Trophoblast cell (in vitro differentiated cells and primary cell): ENCODE measurements around the gene SREBF1.
A peak's percentile ranks its signal among the peaks of the same experiment; 100 is the strongest.

ENCODE experiments used
- DNase-seq, 2 donors: peaks; one replicate each; pipeline ENCODE4 v3.0.0-alpha.2; 2016
- H2AFZ ChIP-seq: 2 replicates; pipeline ENCODE4 v1.6.1; 2013; ENCODE audit warnings: low read length, moderate library complexity, mild to moderate bottlenecking; ENCODE audit not compliant: insufficient read depth, poor library complexity
- H2AK5ac ChIP-seq: 2 replicates; pipeline ENCODE4 v1.6.1; 2013; ENCODE audit warnings: mild to moderate bottlenecking, low read length
- H2BK120ac ChIP-seq: 2 replicates; pipeline ENCODE4 v1.6.1; 2013; ENCODE audit warnings: low read length, mild to moderate bottlenecking, moderate library complexity; ENCODE audit not compliant: insufficient read depth, poor library complexity
- H2BK12ac ChIP-seq: 2 replicates; pipeline ENCODE4 v1.6.1; 2013; ENCODE audit warnings: mild to moderate bottlenecking, low read length, moderate library complexity
- H2BK5ac ChIP-seq: 2 replicates; pipeline ENCODE4 v1.6.1; 2013; ENCODE audit warnings: low read length, low read depth, moderate library complexity, mild to moderate bottlenecking; ENCODE audit not compliant: poor library complexity
- H3K14ac ChIP-seq: 2 replicates; pipeline ENCODE4 v1.6.1; 2013; ENCODE audit warnings: mild to moderate bottlenecking, low read length
- H3K18ac ChIP-seq: 2 replicates; pipeline ENCODE4 v1.6.1; 2013; ENCODE audit warnings: mild to moderate bottlenecking, low read length
- H3K23ac ChIP-seq: 2 replicates; pipeline ENCODE4 v1.6.1; 2013; ENCODE audit warnings: low read length
- H3K27ac ChIP-seq: 2 replicates; pipeline ENCODE4 v1.5.1; 2013; ENCODE audit warnings: low read depth, mild to moderate bottlenecking, inconsistent platforms, low read length, moderate library complexity
- H3K27me3 ChIP-seq: 2 replicates; pipeline ENCODE4 v1.6.1; 2013; ENCODE audit warnings: inconsistent platforms, mild to moderate bottlenecking, low read length, moderate library complexity; ENCODE audit not compliant: insufficient read depth
- H3K36me3 ChIP-seq, 2 experiments: 1 replicate in 1 of 2; 2 replicates in 1 of 2; pipeline ENCODE4 v1.6.1; 2013; ENCODE audit warnings: low read length in 2 of 2, mild to moderate bottlenecking in 2 of 2, moderate library complexity in 1 of 2; ENCODE audit not compliant: insufficient read depth in 2 of 2, control insufficient read depth in 1 of 2
- H3K4ac ChIP-seq: 2 replicates; pipeline ENCODE4 v1.6.1; 2013; ENCODE audit warnings: low read depth, mild to moderate bottlenecking, low read length, moderate library complexity
- H3K4me1 ChIP-seq, 2 experiments: 1 replicate in 1 of 2; 2 replicates in 1 of 2; pipeline ENCODE4 v1.6.1; 2013; ENCODE audit warnings: low read length in 2 of 2, mild to moderate bottlenecking in 2 of 2, moderate library complexity in 1 of 2; ENCODE audit not compliant: insufficient read depth in 2 of 2, control insufficient read depth in 1 of 2
- H3K4me2 ChIP-seq: 2 replicates; pipeline ENCODE4 v1.6.1; 2013; ENCODE audit warnings: inconsistent platforms, mild to moderate bottlenecking, low read length, moderate library complexity
- H3K4me3 ChIP-seq: 2 replicates; pipeline ENCODE4 v1.5.1; 2013; ENCODE audit warnings: mild to moderate bottlenecking, low read depth, low read length, inconsistent platforms
- H3K79me1 ChIP-seq: one replicate; pipeline ENCODE4 v1.6.1; 2013; ENCODE audit warnings: low read length
- H3K79me2 ChIP-seq: 2 replicates; pipeline ENCODE4 v1.6.1; 2013; ENCODE audit warnings: low read length, mild to moderate bottlenecking; ENCODE audit not compliant: control insufficient read depth, insufficient read depth, poor library complexity
- H3K9ac ChIP-seq: 2 replicates; pipeline ENCODE4 v1.6.1; 2013; ENCODE audit warnings: mild to moderate bottlenecking, low read length
- H3K9me3 ChIP-seq: 2 replicates; pipeline ENCODE4 v1.6.1; 2013; ENCODE audit warnings: low read depth, mild to moderate bottlenecking, control low read depth, inconsistent platforms, low read length; ENCODE audit not compliant: insufficient read depth
- H4K12ac ChIP-seq: 2 replicates; pipeline ENCODE4 v1.6.1; 2013; ENCODE audit warnings: low read depth, mild to moderate bottlenecking, low read length, moderate library complexity
- H4K8ac ChIP-seq: 2 replicates; pipeline ENCODE4 v1.6.1; 2013; ENCODE audit warnings: low read depth, mild to moderate bottlenecking, low read length, moderate library complexity
- H4K91ac ChIP-seq: one replicate; pipeline ENCODE4 v1.6.1; 2013; ENCODE audit warnings: low read depth, mild to moderate bottlenecking, low read length, moderate library complexity
- WGBS: extraction: QIAGEN DNeasy Blood & Tissue Kit; methylation state at CpG from one replicate; pipeline ENCODE4 v1.1.7; 2013; ENCODE audit warnings: missing lambda C conversion rate; ENCODE audit not compliant: insufficient read length, insufficient coverage; ENCODE audit errors: extremely low coverage; 5-methylcytosine and 5-hydroxymethylcytosine counted together

SREBF1 gene

DNA sequence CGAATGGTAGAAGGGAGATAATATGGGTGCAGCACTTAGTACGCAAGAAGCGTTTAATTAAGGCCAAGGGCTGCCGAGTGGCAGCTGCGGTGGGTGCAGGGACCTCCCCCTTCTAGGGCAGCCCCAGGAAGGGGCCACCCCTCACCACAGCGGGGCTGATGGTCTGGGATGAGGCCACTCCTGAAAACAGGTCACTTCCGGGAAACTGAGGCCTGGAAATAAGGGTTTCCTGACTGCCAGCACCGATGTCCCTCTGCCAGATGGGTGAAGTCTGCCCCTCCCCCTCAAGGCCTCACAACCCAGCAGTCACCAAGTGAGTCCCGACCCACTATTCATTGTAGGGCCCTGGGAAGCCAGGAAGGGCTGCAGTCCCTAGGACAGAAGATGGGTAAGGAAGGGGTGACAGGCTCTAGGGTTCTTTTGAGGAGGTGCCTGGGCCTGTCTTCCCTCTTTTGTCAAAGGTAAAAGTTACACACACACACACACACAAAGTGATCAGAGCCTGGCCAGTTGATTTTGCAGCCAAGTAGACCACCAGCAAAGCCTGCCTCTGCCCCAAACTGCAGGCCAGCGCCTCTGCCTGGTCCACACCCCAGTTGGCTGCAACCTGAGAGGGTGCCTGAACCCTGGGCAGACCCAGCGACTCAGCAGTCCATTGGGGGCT lies 12.5 kb downstream of the SREBF1 start:
- H3K18ac ChIP-seq: peak overlapping the region; percentile 79
- no peak overlapping the region for H3K23ac ChIP-seq
- peak overlapping the region; percentile 80 for H3K27ac ChIP-seq
- H2BK12ac ChIP-seq: peak overlapping the region; percentile 93
- peaks cover 33 to 37% of the 10 kb centered on the region in 2 experiments for H3K36me3 ChIP-seq
- peaks cover 38 to 56% of the 10 kb centered on the region in 2 experiments for H3K4me1 ChIP-seq
- no CpG with 5 or more reads among the region's 11 CpGs for WGBS
- H2BK120ac ChIP-seq: peak overlapping the region; percentile 95
- H4K8ac ChIP-seq: peak overlapping the region; percentile 80
- H3K79me2 ChIP-seq: peaks cover 26% of the 10 kb centered on the region
- H3K9ac ChIP-seq: no peak overlapping the region
- peak overlapping the region; percentile 81 for H3K14ac ChIP-seq
- no peak for DNase-seq
- H2AFZ ChIP-seq: peak overlapping the region; percentile 38
- no peaks in the 10 kb centered on the region for H3K9me3 ChIP-seq
- peak overlapping the region; percentile 36 for H4K12ac ChIP-seq
- H3K4me2 ChIP-seq: peak overlapping the region; percentile 64
- no peaks in the 10 kb centered on the region for H3K27me3 ChIP-seq
- peak overlapping the region; percentile 87 for H3K4ac ChIP-seq
- H4K91ac ChIP-seq: peak overlapping the region; percentile 95
- H3K79me1 ChIP-seq: peaks cover 27% of the 10 kb centered on the region
- H3K4me3 ChIP-seq: no peak overlapping the region
- H2BK5ac ChIP-seq: peak overlapping the region; percentile 90
- H2AK5ac ChIP-seq: peak overlapping the region; percentile 79

DNA sequence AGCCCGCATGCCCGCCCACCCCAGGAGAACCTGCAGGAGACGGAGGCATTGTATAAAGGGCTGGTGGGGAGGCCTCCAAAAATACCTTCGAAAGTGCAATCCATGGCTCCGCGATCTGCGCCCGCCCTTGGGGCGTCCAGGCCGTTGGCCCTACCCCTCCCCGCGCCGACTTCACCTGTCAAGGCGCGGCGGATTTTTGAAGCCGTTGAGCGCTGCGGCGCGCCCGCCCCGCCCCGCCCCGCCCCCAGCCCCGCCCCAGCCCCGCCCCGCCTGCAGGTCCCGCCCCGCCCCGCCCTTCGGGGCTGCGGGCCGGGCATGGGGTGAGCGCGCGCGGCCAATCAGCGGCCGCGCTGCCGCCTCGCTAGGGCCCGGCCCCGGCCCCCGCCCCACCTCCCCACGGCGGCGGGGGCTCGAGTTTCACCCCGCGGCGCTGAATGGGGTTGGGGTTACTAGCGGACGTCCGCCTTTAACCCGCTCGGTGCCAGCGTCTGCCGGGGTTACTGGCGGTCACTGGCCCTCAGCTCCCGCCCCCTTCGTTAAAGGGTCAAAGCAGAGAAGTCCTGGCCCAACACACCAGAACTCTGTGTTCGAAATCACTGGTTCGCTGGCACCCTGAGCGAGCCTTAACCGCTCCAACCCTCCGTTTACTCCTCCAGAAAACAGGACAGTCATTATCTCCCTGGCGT lies 13.2 kb downstream of the SREBF1 start:
- H2BK120ac ChIP-seq: peak overlapping the region; percentile 95
- peak overlapping the region; percentile 80 for H3K27ac ChIP-seq
- no peaks in the 10 kb centered on the region for H3K27me3 ChIP-seq
- no CpG with 5 or more reads among the region's 69 CpGs for WGBS
- peaks cover 4% of the 10 kb centered on the region for H3K9me3 ChIP-seq
- H3K9ac ChIP-seq: no peak overlapping the region
- peaks cover 27% of the 10 kb centered on the region for H3K79me1 ChIP-seq
- peaks cover 26% of the 10 kb centered on the region for H3K79me2 ChIP-seq
- peak overlapping the region; percentile 79 for H2AK5ac ChIP-seq
- H2BK5ac ChIP-seq: peak overlapping the region; percentile 90
- H3K36me3 ChIP-seq: peaks cover 40 to 42% of the 10 kb centered on the region in 2 experiments
- peak overlapping the region; percentile 87 for H3K4ac ChIP-seq
- no peak overlapping the region for H3K4me3 ChIP-seq
- peak overlapping the region; percentile 36 for H4K12ac ChIP-seq
- H3K4me1 ChIP-seq: peaks cover 38 to 57% of the 10 kb centered on the region in 2 experiments
- H4K91ac ChIP-seq: peak overlapping the region; percentile 95
- peak; percentile 71 to 78 for DNase-seq
- peak overlapping the region; percentile 80 for H4K8ac ChIP-seq
- peak overlapping the region; percentile 93 for H2BK12ac ChIP-seq
- H3K4me2 ChIP-seq: peak overlapping the region; percentile 69
- H2AFZ ChIP-seq: peak overlapping the region; percentile 38
- peak overlapping the region; percentile 83 for H3K18ac ChIP-seq
- no peak overlapping the region for H3K23ac ChIP-seq
- H3K14ac ChIP-seq: peak overlapping the region; percentile 81

DNA sequence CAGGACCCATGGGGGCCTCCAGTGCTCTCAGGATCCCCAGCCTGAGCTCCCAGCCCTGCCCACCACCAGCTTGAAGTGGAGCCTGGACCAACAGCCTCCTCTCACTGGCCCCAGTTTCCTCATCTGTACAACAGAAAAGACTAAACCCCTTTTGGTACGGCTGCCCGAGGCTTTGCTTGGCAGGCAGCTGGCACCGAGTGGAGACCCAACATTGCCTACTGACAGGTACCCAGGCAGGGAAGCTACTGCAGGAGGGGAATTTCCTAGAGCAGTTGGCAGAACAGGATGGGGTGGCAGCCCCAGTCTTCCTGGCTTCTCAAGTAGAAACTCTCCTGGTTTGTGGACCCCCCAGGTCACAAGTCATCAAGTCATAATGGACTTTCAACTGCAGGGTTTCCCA lies 14.2 kb downstream of the SREBF1 start:
- Histone ChIP-seq H3K27ac (no peak overlapping the region), H3K9me3 (peaks cover 4% of the 10 kb centered on the region), H3K23ac (no peak overlapping the region), H4K8ac (peak overlapping the region; percentile 21), H2BK120ac (peak overlapping the region; percentile 34), H3K4me3 (no peak overlapping the region), H2AK5ac (peak overlapping the region; percentile 78), H3K9ac (no peak overlapping the region), H2AFZ (peak overlapping the region; percentile 25), H3K14ac (peak overlapping the region; percentile 28), H2BK12ac (peak overlapping the region; percentile 41), H3K36me3 (peaks cover 41 to 42% of the 10 kb centered on the region in 2 experiments), H3K18ac (peak overlapping the region; percentile 79), H4K12ac (no peak overlapping the region), H3K4me1 (peaks cover 38 to 57% of the 10 kb centered on the region in 2 experiments), H2BK5ac (no peak overlapping the region), H3K4me2 (peak overlapping the region; percentile 69), H3K79me1 (peaks cover 27% of the 10 kb centered on the region), H3K79me2 (peaks cover 24% of the 10 kb centered on the region), H4K91ac (peak overlapping the region; percentile 48), H3K27me3 (no peaks in the 10 kb centered on the region), H3K4ac (peak overlapping the region; percentile 87)
- no CpG with 5 or more reads among the region's 3 CpGs for WGBS
- no peak for DNase-seq

DNA sequence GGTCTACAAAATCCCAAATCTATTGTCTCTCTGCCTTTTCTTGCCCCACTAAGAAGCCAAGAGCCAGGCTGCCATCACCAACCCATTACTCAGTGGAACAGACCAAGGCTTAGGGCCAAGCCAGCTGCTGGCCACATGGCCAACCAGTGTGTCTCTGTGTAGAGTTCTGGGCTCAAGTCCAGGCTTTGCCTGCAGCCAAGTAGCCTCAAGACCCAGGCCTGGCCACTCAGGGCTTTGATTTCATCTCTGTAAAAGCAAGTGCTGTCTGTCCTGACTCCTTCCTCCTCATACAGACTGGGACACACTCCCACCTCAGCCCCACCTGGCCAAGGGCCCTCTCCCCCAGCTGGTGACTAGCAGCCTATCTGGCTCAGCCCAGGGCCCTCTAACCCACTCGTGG lies 14.6 kb downstream of the SREBF1 start:
- DNase-seq: no peak
- Histone ChIP-seq H4K91ac (peak overlapping the region; percentile 48), H3K23ac (no peak overlapping the region), H4K8ac (peak overlapping the region; percentile 21), H3K4me1 (peaks cover 38 to 57% of the 10 kb centered on the region in 2 experiments), H3K9me3 (peaks cover 4% of the 10 kb centered on the region), H4K12ac (no peak overlapping the region), H3K4me2 (no peak overlapping the region), H2BK5ac (peak overlapping the region; percentile 11), H3K79me2 (peaks cover 24% of the 10 kb centered on the region), H2BK120ac (peak overlapping the region; percentile 34), H3K18ac (peak overlapping the region; percentile 79), H3K27ac (no peak overlapping the region), H3K4ac (peak overlapping the region; percentile 87), H2AFZ (peak overlapping the region; percentile 25), H2BK12ac (peak overlapping the region; percentile 56), H3K36me3 (peaks cover 41 to 44% of the 10 kb centered on the region in 2 experiments), H3K4me3 (no peak overlapping the region), H3K79me1 (peaks cover 27% of the 10 kb centered on the region), H3K9ac (no peak overlapping the region), H2AK5ac (peak overlapping the region; percentile 78), H3K27me3 (no peaks in the 10 kb centered on the region), H3K14ac (peak overlapping the region; percentile 28)
- WGBS: no CpG with 5 or more reads among the region's 1 CpG
